OCI-LY1 (cell line): Measurements from ENCODE around the gene ZNF43.

Experiments
- EZH2 ChIP-seq: fragments of 200-600 bp; sonication (generic), shearing (Covaris generic); IDR thresholded peaks from 2 replicates; pipeline ENCODE4 v1.8.0; 2017; ENCODE audit warnings: borderline replicate concordance, mixed run types, mild to moderate bottlenecking, antibody characterized with exemption, low read length, moderate library complexity, mixed read lengths
- TF ChIP-seq, protein P1 (sequence below): fragments of 200-600 bp; sonication (generic), shearing (Covaris generic); IDR thresholded peaks from 2 replicates; pipeline ENCODE4 v1.5.1; 2017; ENCODE audit warnings: mild to moderate bottlenecking, antibody characterized with exemption, low read length, moderate library complexity, mixed read lengths

DNA sequence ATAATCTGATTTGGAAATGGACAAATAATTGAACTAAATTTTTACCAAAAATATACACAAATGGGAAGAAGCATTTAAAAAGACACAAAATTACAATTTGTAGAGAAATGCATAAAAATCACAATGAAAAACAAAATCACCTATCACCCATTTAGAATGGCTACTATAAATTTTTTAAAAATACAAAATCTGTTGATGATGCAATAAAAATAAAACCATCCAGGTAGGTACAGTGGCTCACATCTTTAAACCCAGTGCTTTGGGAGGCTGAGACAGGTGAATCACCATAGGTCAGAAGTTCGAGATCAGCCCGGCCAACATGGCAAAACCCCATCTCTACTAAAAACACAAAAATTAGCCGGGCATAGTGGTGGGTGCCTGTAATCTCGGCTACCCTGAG lies 23.5 kb downstream of the ZNF43 start:
- TF ChIP-seq, protein P1, sequence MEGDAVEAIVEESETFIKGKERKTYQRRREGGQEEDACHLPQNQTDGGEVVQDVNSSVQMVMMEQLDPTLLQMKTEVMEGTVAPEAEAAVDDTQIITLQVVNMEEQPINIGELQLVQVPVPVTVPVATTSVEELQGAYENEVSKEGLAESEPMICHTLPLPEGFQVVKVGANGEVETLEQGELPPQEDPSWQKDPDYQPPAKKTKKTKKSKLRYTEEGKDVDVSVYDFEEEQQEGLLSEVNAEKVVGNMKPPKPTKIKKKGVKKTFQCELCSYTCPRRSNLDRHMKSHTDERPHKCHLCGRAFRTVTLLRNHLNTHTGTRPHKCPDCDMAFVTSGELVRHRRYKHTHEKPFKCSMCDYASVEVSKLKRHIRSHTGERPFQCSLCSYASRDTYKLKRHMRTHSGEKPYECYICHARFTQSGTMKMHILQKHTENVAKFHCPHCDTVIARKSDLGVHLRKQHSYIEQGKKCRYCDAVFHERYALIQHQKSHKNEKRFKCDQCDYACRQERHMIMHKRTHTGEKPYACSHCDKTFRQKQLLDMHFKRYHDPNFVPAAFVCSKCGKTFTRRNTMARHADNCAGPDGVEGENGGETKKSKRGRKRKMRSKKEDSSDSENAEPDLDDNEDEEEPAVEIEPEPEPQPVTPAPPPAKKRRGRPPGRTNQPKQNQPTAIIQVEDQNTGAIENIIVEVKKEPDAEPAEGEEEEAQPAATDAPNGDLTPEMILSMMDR: no peak
- no peak for TF ChIP-seq EZH2
